Measurements from ENCODE around the gene PEPD.

Gene PEPD

GRCh38 chr19:33440241-33440640, 81.3 kb downstream of the PEPD start:
- Histone ChIP-seq H3K79me2 (ENCODE audit: insufficient read depth, low read length) (no peaks in the 10 kb centered on the region), H3K9ac (ENCODE audit: low read depth, low read length, poor library complexity, severe bottlenecking) (peak overlapping the region; percentile 43), H2AFZ (ENCODE audit: low read length) (no peak overlapping the region), H3K4me1 (ENCODE audit: insufficient read depth, low read length, poor library complexity, severe bottlenecking) (peaks cover 34% of the 10 kb centered on the region), H3K4me3 (ENCODE audit: low read length, poor library complexity, severe bottlenecking) (no peak overlapping the region), H3K9me2 (replicated peaks; ENCODE audit: low read depth, low read length) (no peaks in the 10 kb centered on the region), H4K20me1 (ENCODE audit: insufficient read depth, low read length, poor library complexity, severe bottlenecking) (no peaks in the 10 kb centered on the region), H3K4me2 (ENCODE audit: low read depth, low read length, poor library complexity, severe bottlenecking) (no peak overlapping the region), H3F3A (ENCODE audit: low read depth) (no peaks in the 10 kb centered on the region), H3K27me3 (ENCODE audit: insufficient read depth, low read length, poor library complexity, severe bottlenecking) (no peaks in the 10 kb centered on the region), H3K36me3 (ENCODE audit: insufficient read depth, low read length) (no peaks in the 10 kb centered on the region), H3K9me3 (ENCODE audit: insufficient read depth, low read depth, low read length) (no peaks in the 10 kb centered on the region)
- no peak for TF ChIP-seq EZH2phosphoT487 (IDR thresholded peaks at IDR 0.05; ENCODE audit: borderline replicate concordance)
- no peak for TF ChIP-seq CTCF (conservative IDR thresholded peaks at IDR 0.05; ENCODE audit: low read length)

- Histone ChIP-seq H3K36me3 (ENCODE audit: insufficient read depth, low read length) (no peaks in the 10 kb centered on the region), H3K4me2 (ENCODE audit: low read depth, low read length, poor library complexity, severe bottlenecking) (no peak overlapping the region), H4K20me1 (ENCODE audit: insufficient read depth, low read length, poor library complexity, severe bottlenecking) (no peaks in the 10 kb centered on the region), H3K9me3 (ENCODE audit: insufficient read depth, low read depth, low read length) (no peaks in the 10 kb centered on the region), H3K79me2 (ENCODE audit: insufficient read depth, low read length) (no peaks in the 10 kb centered on the region), H3K9ac (ENCODE audit: low read depth, low read length, poor library complexity, severe bottlenecking) (peak overlapping the region; percentile 18), H3F3A (ENCODE audit: low read depth) (no peaks in the 10 kb centered on the region), H2AFZ (ENCODE audit: low read length) (no peak overlapping the region), H3K4me1 (ENCODE audit: insufficient read depth, low read length, poor library complexity, severe bottlenecking) (peaks cover 34% of the 10 kb centered on the region), H3K4me3 (ENCODE audit: low read length, poor library complexity, severe bottlenecking) (no peak overlapping the region), H3K27me3 (ENCODE audit: insufficient read depth, low read length, poor library complexity, severe bottlenecking) (no peaks in the 10 kb centered on the region), H3K9me2 (replicated peaks; ENCODE audit: low read depth, low read length) (no peaks in the 10 kb centered on the region)
- no peak for TF ChIP-seq EZH2phosphoT487 (IDR thresholded peaks at IDR 0.05; ENCODE audit: borderline replicate concordance)
Observed at GRCh38 chr19:33438987-33439781, 82.4 kb downstream of the PEPD start.

GRCh38 chr19:33437821-33438671, 83.5 kb downstream of the PEPD start:
- Histone ChIP-seq H3K4me2 (ENCODE audit: low read depth, low read length, poor library complexity, severe bottlenecking) (no peak overlapping the region), H3F3A (ENCODE audit: low read depth) (no peaks in the 10 kb centered on the region), H3K9me2 (replicated peaks; ENCODE audit: low read depth, low read length) (no peaks in the 10 kb centered on the region), H3K9ac (ENCODE audit: low read depth, low read length, poor library complexity, severe bottlenecking) (no peak overlapping the region), H3K9me3 (ENCODE audit: insufficient read depth, low read depth, low read length) (no peaks in the 10 kb centered on the region), H3K36me3 (ENCODE audit: insufficient read depth, low read length) (no peaks in the 10 kb centered on the region), H4K20me1 (ENCODE audit: insufficient read depth, low read length, poor library complexity, severe bottlenecking) (no peaks in the 10 kb centered on the region), H2AFZ (ENCODE audit: low read length) (no peak overlapping the region), H3K27me3 (ENCODE audit: insufficient read depth, low read length, poor library complexity, severe bottlenecking) (no peaks in the 10 kb centered on the region), H3K4me3 (ENCODE audit: low read length, poor library complexity, severe bottlenecking) (no peak overlapping the region), H3K79me2 (ENCODE audit: insufficient read depth, low read length) (no peaks in the 10 kb centered on the region), H3K4me1 (ENCODE audit: insufficient read depth, low read length, poor library complexity, severe bottlenecking) (peaks cover 34% of the 10 kb centered on the region)
- TF ChIP-seq CTCF (conservative IDR thresholded peaks at IDR 0.05; ENCODE audit: low read length) = peak; percentile 73
- TF ChIP-seq EZH2phosphoT487 (IDR thresholded peaks at IDR 0.05; ENCODE audit: borderline replicate concordance) = no peak
